K562 (cell line): ENCODE data around the gene NUP160. TPM values are rescaled to one million over a fixed set of nuclear protein-coding genes. Genes with fewer than 3 reads are reported as not detected.

Source experiments
- ATF6 ChIP-seq: sonication (generic); formaldehyde crosslinking; IDR thresholded peaks from 2 replicates; pipeline ENCODE4 v1.4.0; 2020; ENCODE audit warnings: mild to moderate bottlenecking, missing genetic modification reagents
- BRF1 ChIP-seq: IDR thresholded peaks from 3 replicates; pipeline ENCODE4 v1.6.1; 2011; ENCODE audit warnings: borderline replicate concordance, mild to moderate bottlenecking; ENCODE audit not compliant: insufficient read length; ENCODE audit errors: extremely low read depth
- CBX5 ChIP-seq: IDR thresholded peaks from 2 replicates; pipeline ENCODE4 v1.6.1; 2014; ENCODE audit warnings: low read depth, borderline replicate concordance
- ETS1 ChIP-seq: conservative IDR thresholded peaks from 2 replicates; pipeline ENCODE4 v1.6.1; 2011; ENCODE audit warnings: low read depth, mild to moderate bottlenecking, low read length; ENCODE audit not compliant: control insufficient read depth
- ETV6 ChIP-seq, 3 experiments: fragments of 150-350 bp in 1 of 3; sonication (generic) in 1 of 3; formaldehyde crosslinking in 1 of 3; IDR thresholded peaks; 2 replicates each; pipeline versions ENCODE4 v1.6.1 to v1.8.0; 2014 to 2022; ENCODE audit warnings: borderline replicate concordance in 2 of 3, low read depth in 2 of 3, antibody characterized with exemption in 1 of 3, low read length in 1 of 3, mild to moderate bottlenecking in 1 of 3, missing genetic modification reagents in 1 of 3
- FIP1L1 ChIP-seq: fragments of 200-400 bp; formaldehyde crosslinking; IDR thresholded peaks from 2 replicates; pipeline ENCODE4 v1.6.1; 2018; ENCODE audit warnings: mild to moderate bottlenecking, low read depth, low read length; ENCODE audit not compliant: poor library complexity, severe bottlenecking
- HSF4 ChIP-seq: fragments of 250-450 bp; sonication (Bioruptor Pico); IDR thresholded peaks from 2 replicates; pipeline ENCODE4 v2.1.2; 2022; ENCODE audit warnings: mild to moderate bottlenecking, moderate library complexity, borderline replicate concordance
- ID3 ChIP-seq, 2 experiments: fragments of 250-450 bp in 1 of 2; fragments of 450-650 bp in 1 of 2; sonication (Bioruptor Pico) in 1 of 2; IDR thresholded peaks; 2 replicates each; pipeline versions ENCODE4 v1.6.1 to v1.8.0; 2016 to 2021; ENCODE audit warnings: mild to moderate bottlenecking in 2 of 2, moderate library complexity in 2 of 2, missing compliant biosample characterization in 1 of 2, missing genetic modification characterization in 1 of 2
- MITF ChIP-seq: IDR thresholded peaks from 2 replicates; pipeline ENCODE4 v1.6.1; 2014; ENCODE audit warnings: antibody characterized with exemption
- MNT ChIP-seq, 2 experiments: fragments of 450-650 bp; conservative IDR thresholded peaks; 2 replicates each; pipeline ENCODE4 v1.6.1; 2017; ENCODE audit warnings: mild to moderate bottlenecking in 2 of 2, moderate library complexity in 2 of 2
- NCOA2 ChIP-seq, 2 experiments: fragments of 450-650 bp; IDR thresholded peaks; 2 replicates each; pipeline ENCODE4 v1.6.1; 2018; ENCODE audit warnings: mild to moderate bottlenecking in 2 of 2, moderate library complexity in 1 of 2; ENCODE audit not compliant: partially characterized antibody in 2 of 2
- ZNF140 ChIP-seq: fragments of 250-450 bp; sonication (Bioruptor Pico); IDR thresholded peaks from 2 replicates; pipeline ENCODE4 v1.8.0; 2021; ENCODE audit warnings: moderate library complexity, mild to moderate bottlenecking, inconsistent platforms
- ZNF217 ChIP-seq: sonication (generic); formaldehyde crosslinking; IDR thresholded peaks from 2 replicates; pipeline ENCODE4 v1.8.0; 2022; ENCODE audit warnings: mild to moderate bottlenecking, missing genetic modification reagents
- ZNF274 ChIP-seq: IDR thresholded peaks from 2 replicates; pipeline ENCODE4 v1.6.1; 2011; ENCODE audit warnings: low read depth, mild to moderate bottlenecking, low read length, moderate library complexity, borderline replicate concordance
- polyA plus RNA-seq, 8 experiments: library from polyadenylated mRNA; depleted of rRNA in 4 of 8; stranded (reverse) in 5 of 8; unstranded in 3 of 8; fragments of >200 nt; fragmentation: Nextera tagmentation in 2 of 8; fragmentation: Illumina TruSeq in 1 of 8; extraction: Ambion mirVana in 2 of 8; extraction: Trizol in 1 of 8; gene quantifications; 2 replicates each; pipeline versions ENCODE4 v1.2.1 to v1.2.3, GENCODE V29; 2011 to 2014; ENCODE audit warnings: inconsistent platforms in 1 of 8, missing spikeins in 1 of 8
- total RNA-seq, 7 experiments: library from RNA; depleted of rRNA in 6 of 7; stranded (reverse); fragments of >200 nt in 6 of 7; fragmentation: Illumina TruSeq in 2 of 7; extraction: Trizol in 2 of 7; gene quantifications; 2 replicates each; pipeline versions ENCODE4 v1.2.1 to v1.2.3, GENCODE V29; 2011 to 2021; ENCODE audit warnings: low replicate concordance in 1 of 7

Gene NUP160
- total and polyA plus RNA-seq, 9 of the 15 experiments (the other 6 are each of a cell fraction or from before 2014, with no cell fraction given), result 41.5 to 112 (median 65.0) TPM

- TF ChIP-seq ATF6 (0 out of 2 replicates have a peak, but pooled peaks have one; percentile 32), NCOA2 (IDR thresholded peaks at IDR 0.05; ENCODE audit: partially characterized antibody in 2 of 2) (no peak), BRF1 (no peak), MITF (no peak), ETV6 (IDR thresholded peaks at IDR 0.05; ENCODE audit: borderline replicate concordance in 1 of 2, low read depth in 2 of 2, low read length in 1 of 2) (no peak), ETV6 (CRISPR knock-in tag; IDR thresholded peaks at IDR 0.05; ENCODE audit: borderline replicate concordance) (no peak; the same call in 1 of the 2 replicates), FIP1L1 (peak; percentile 32), ID3 (CRISPR knock-in tag; IDR thresholded peaks at IDR 0.05) (no peak), ID3 (tag; IDR thresholded peaks at IDR 0.05) (no peak), CBX5 (no peak), HSF4 (CRISPR knock-in tag) (no peak), ETS1 (peak; percentile 61), ZNF140 (CRISPR knock-in tag) (no peak), MNT (conservative IDR thresholded peaks at IDR 0.05) (peak; percentile 80 to 94), ZNF274 (no peak), ZNF217 (no peak)
Observed at GRCh38 chr11:47847892-47848699, at the start of gene NUP160 (continued).
